OCI-LY1 (cell line): ENCODE results near the gene CATSPER2.
"Not testable (repeated sequence)": the region's sequence is repeated elsewhere in the genome, so short reads cannot be mapped to it uniquely, and the experiment has no call there.

Experiments
- H2AFZ ChIP-seq: fragments of 200-600 bp; sonication (generic), shearing (Covaris generic); 2 replicates; pipeline ENCODE4 v1.6.0; 2014; ENCODE audit warnings: antibody characterized with exemption, mild to moderate bottlenecking, low read length
- H3F3A ChIP-seq: fragments of 200-600 bp; sonication (generic), shearing (Covaris generic); 2 replicates; pipeline ENCODE4 v1.6.0; 2014; ENCODE audit warnings: mild to moderate bottlenecking, antibody characterized with exemption, low read length, moderate library complexity; ENCODE audit not compliant: insufficient read depth
- H3K27ac ChIP-seq: fragments of 200-600 bp; sonication (generic); 2 replicates; pipeline ENCODE4 v1.5.1; 2014; ENCODE audit warnings: low read length, mixed run types, mild to moderate bottlenecking, low read depth; ENCODE audit not compliant: poor library complexity, severe bottlenecking
- H3K27me3 ChIP-seq: fragments of 200-600 bp; sonication (generic); 2 replicates; pipeline ENCODE4 v1.6.0; 2014; ENCODE audit warnings: antibody characterized with exemption, mild to moderate bottlenecking, low read length, moderate library complexity; ENCODE audit not compliant: insufficient read depth
- H3K36me3 ChIP-seq: fragments of 200-600 bp; sonication (generic); 2 replicates; pipeline ENCODE4 v1.6.1; 2014; ENCODE audit warnings: mild to moderate bottlenecking, antibody characterized with exemption, low read length, moderate library complexity, mixed read lengths; ENCODE audit not compliant: insufficient read depth
- H3K4me1 ChIP-seq: fragments of 200-600 bp; sonication (generic); 2 replicates; pipeline ENCODE4 v1.5.1; 2014; ENCODE audit warnings: mild to moderate bottlenecking, low read length, moderate library complexity; ENCODE audit not compliant: insufficient read depth, severe bottlenecking
- H3K4me2 ChIP-seq: fragments of 200-600 bp; sonication (generic), shearing (Covaris generic); 2 replicates; pipeline ENCODE4 v1.6.1; 2014; ENCODE audit warnings: low read length
- H3K4me3 ChIP-seq: fragments of 200-600 bp; sonication (generic); 2 replicates; pipeline ENCODE4 v1.5.1; 2014; ENCODE audit warnings: low read length, low read depth, mild to moderate bottlenecking, mixed read lengths; ENCODE audit not compliant: poor library complexity, severe bottlenecking
- H3K79me2 ChIP-seq: fragments of 200-600 bp; shearing (Covaris generic); 2 replicates; pipeline ENCODE4 v1.6.1; 2016; ENCODE audit warnings: mixed run types, low read length, mixed read lengths; ENCODE audit not compliant: insufficient read depth
- H3K9ac ChIP-seq: fragments of 200-600 bp; sonication (generic), shearing (Covaris generic); 2 replicates; pipeline ENCODE4 v1.6.1; 2014; ENCODE audit warnings: mild to moderate bottlenecking, low read length, mixed read lengths
- H3K9me2 ChIP-seq: fragments of 200-600 bp; sonication (generic), shearing (Covaris generic); 2 replicates; pipeline ENCODE4 v1.6.1; 2014; ENCODE audit warnings: low read depth, mild to moderate bottlenecking, low read length, mixed read lengths
- H3K9me3 ChIP-seq: fragments of 200-600 bp; shearing (Covaris generic); 2 replicates; pipeline ENCODE4 v1.6.1; 2014; ENCODE audit warnings: low read length, mixed read lengths
- H4K20me1 ChIP-seq: fragments of 200-600 bp; sonication (generic), shearing (Covaris generic); 2 replicates; pipeline ENCODE4 v1.6.0; 2016; ENCODE audit warnings: mild to moderate bottlenecking, low read length; ENCODE audit not compliant: insufficient read depth

CATSPER2 gene

GRCh38 chr15:43593328-43594190 is 55.1 kb downstream of the CATSPER2 start, which contains the start of gene CKMT1B:
Gene CKMT1B, plus strand, starts transcription at chr15:43594027. Its CDS starts 192 bp downstream, at chr15:43594219.
- not testable (repeated sequence) for H3K27ac ChIP-seq, H3K9me2 ChIP-seq, H3K36me3 ChIP-seq, H4K20me1 ChIP-seq, H2AFZ ChIP-seq, H3K4me1 ChIP-seq, H3K9me3 ChIP-seq, H3K9ac ChIP-seq, H3K4me2 ChIP-seq, H3K27me3 ChIP-seq, H3K79me2 ChIP-seq, H3K4me3 ChIP-seq, H3F3A ChIP-seq

DNA sequence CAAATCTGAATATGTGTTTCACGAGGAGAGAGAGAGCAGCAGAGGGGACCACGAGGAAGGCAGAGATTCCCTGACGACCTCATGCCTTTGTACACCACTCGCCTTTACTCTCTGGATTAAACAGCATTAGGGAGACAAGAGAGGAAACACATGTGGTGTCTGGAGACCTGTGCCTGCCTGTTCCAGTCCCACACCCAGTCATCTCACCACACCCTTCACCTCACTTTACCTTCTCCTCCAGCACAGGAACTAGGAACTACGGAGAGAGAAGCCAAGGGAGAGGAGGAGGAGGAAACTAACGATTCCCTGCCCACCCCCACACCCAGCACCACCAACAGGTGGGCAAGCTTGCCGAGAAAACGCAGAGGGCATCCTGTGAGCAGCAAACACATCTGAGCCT is 55.8 kb downstream of the CATSPER2 start:
- H3K4me2 ChIP-seq, H3K27ac ChIP-seq, H3K36me3 ChIP-seq, H3K4me3 ChIP-seq, H3K9me2 ChIP-seq, H3K9ac ChIP-seq, H4K20me1 ChIP-seq, H3K9me3 ChIP-seq, H3F3A ChIP-seq, H3K79me2 ChIP-seq, H3K27me3 ChIP-seq, H2AFZ ChIP-seq, H3K4me1 ChIP-seq: not testable (repeated sequence)

DNA sequence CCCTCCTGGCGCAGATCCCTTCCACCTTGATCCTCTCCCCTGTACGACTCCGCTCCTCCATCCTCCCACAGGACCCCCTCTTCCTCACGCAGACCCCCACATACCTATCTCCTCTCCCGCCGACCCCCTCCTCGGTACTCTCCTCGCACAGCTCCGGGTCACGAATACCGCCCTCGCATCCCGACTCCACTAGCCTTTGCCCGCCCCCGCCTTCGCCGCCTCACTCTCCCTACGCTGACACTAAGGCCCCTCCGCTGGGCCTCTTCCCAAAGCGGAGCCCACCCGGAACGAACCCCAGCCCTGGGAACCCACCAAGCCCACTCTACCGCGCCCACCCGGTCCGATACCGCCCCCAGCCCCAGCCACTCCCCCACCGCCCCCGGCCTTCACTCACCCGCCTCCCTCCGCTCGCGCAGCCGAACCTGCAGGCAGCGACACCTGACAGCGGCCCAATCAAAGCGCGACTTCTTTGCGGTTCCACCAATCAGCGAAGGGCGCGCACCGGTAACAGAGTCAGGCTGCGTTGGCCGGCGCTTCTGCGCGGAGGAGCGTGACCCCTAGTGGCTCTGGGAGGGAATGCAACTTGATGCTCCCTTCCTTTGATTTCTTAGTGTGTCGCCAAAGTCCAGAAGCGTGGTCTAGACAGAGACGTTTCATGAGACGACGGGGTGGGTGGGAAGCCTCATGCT is 58.7 kb downstream of the CATSPER2 start, which contains the start of gene PPIP5K1:
Gene PPIP5K1 (minus strand): TSS at position 431 of the 689 bp plus-strand sequence. CDS start 5,704 bp downstream, outside the sequence.
- not testable (repeated sequence) for H3K79me2 ChIP-seq, H3K27ac ChIP-seq, H3K27me3 ChIP-seq, H3K4me2 ChIP-seq, H3K4me1 ChIP-seq, H3K36me3 ChIP-seq, H3K9me2 ChIP-seq, H4K20me1 ChIP-seq, H2AFZ ChIP-seq, H3F3A ChIP-seq, H3K9ac ChIP-seq, H3K9me3 ChIP-seq, H3K4me3 ChIP-seq
